Right atrium auricular region (tissue), 2 donors: ENCODE measurements around the gene CIDEC. TPM values are rescaled to one million over a fixed set of nuclear protein-coding genes. Genes with fewer than 3 reads are reported as not detected.
A peak's percentile ranks its signal among the peaks of the same experiment; 100 is the strongest.
"Not testable (repeated sequence)": the region's sequence is repeated elsewhere in the genome, so short reads cannot be mapped to it uniquely, and the experiment has no call there.

Experiments used
- DNase-seq: peaks from one replicate; pipeline ENCODE4 v3.0.0-alpha.2; 2019; ENCODE audit warnings: low spot score
- H3K27ac ChIP-seq, 2 donors: fragments of 200-600 bp; sonication (generic); 1 replicate in 1 of 2; 2 replicates in 1 of 2; pipeline ENCODE4 v1.5.1; 2016 to 2019
- H3K27me3 ChIP-seq, 2 donors: fragments of 200-600 bp; sonication (generic); one replicate each; pipeline versions ENCODE4 v1.5.1 to v1.6.0; 2017 to 2019
- H3K36me3 ChIP-seq: fragments of 200-600 bp; sonication (generic); one replicate; pipeline ENCODE4 v1.5.1; 2016
- H3K4me1 ChIP-seq, 2 donors: fragments of 200-600 bp; sonication (generic); one replicate each; pipeline versions ENCODE4 v1.5.1 to v1.6.0; 2017 to 2019
- H3K4me3 ChIP-seq, 2 donors: fragments of 200-600 bp; sonication (generic); 1 replicate in 1 of 2; 2 replicates in 1 of 2; pipeline ENCODE4 v1.5.1; 2017 to 2019; ENCODE audit warnings: mild to moderate bottlenecking in 1 of 2, moderate library complexity in 1 of 2
- H3K9me3 ChIP-seq, 2 donors: fragments of 200-600 bp; sonication (generic); one replicate each; pipeline ENCODE4 v1.5.1; 2019
- CTCF ChIP-seq, 2 donors: fragments of 200-600 bp; sonication (generic); IDR thresholded peaks; one replicate each; pipeline ENCODE4 v1.5.1; 2019; ENCODE audit warnings: antibody characterized with exemption in 2 of 2
- total RNA-seq, 2 donors: library from RNA; depleted of rRNA; stranded (reverse); fragments of >200 nt; gene quantifications; one replicate each; pipeline ENCODE4 v1.1.0, GENCODE V29; 2016

Gene CIDEC
- total RNA-seq, 2 donors from 2014 or later: 1.3 to 17.1 TPM

GRCh38 chr3:9859530-9860025 is 20.5 kb downstream of the CIDEC start:
- no peak for DNase-seq
- no peaks in the 10 kb centered on the region for H3K27me3 ChIP-seq
- no peak overlapping the region for H3K27ac ChIP-seq
- H3K4me3 ChIP-seq: no peak overlapping the region
- H3K4me1 ChIP-seq: peaks cover 0 to 18% of the 10 kb centered on the region in 2 donors
- TF ChIP-seq CTCF (IDR thresholded peaks at IDR 0.05): no peak
- H3K9me3 ChIP-seq: no peaks in the 10 kb centered on the region
- H3K36me3 ChIP-seq: no peaks in the 10 kb centered on the region

- Histone ChIP-seq H3K27ac (no peak overlapping the region), H3K4me1 (no peaks in the 10 kb centered on the region), H3K36me3 (no peaks in the 10 kb centered on the region), H3K4me3 (no peak overlapping the region), H3K9me3 (no peaks in the 10 kb centered on the region), H3K27me3 (no peaks in the 10 kb centered on the region)
- TF ChIP-seq CTCF (IDR thresholded peaks at IDR 0.05): no peak
- DNase-seq: no peak
These were observed 24.5 kb downstream of the CIDEC start for GRCh38 chr3:9855594-9855993.

GRCh38 chr3:9854291-9854940 is 25.6 kb downstream of the CIDEC start:
- not testable (repeated sequence) for DNase-seq

GRCh38 chr3:9852528-9852927 is 27.5 kb downstream of the CIDEC start:
- no peak for DNase-seq
- H3K9me3 ChIP-seq: no peaks in the 10 kb centered on the region

More at GRCh38 chr3:9854291-9854940, 25.6 kb downstream of the CIDEC start:
- H3K9me3 ChIP-seq, H3K36me3 ChIP-seq, H3K27ac ChIP-seq, H3K27me3 ChIP-seq, H3K4me1 ChIP-seq, H3K4me3 ChIP-seq: not testable (repeated sequence)

GRCh38 chr3:9851926-9852325 is 28.1 kb downstream of the CIDEC start:
- H3K4me3 ChIP-seq, H3K4me1 ChIP-seq, H3K36me3 ChIP-seq, H3K9me3 ChIP-seq, DNase-seq, H3K27ac ChIP-seq, H3K27me3 ChIP-seq: not testable (repeated sequence)

More at GRCh38 chr3:9852528-9852927, 27.5 kb downstream of the CIDEC start:
- TF ChIP-seq CTCF (IDR thresholded peaks at IDR 0.05): no peak
- H3K4me1 ChIP-seq: no peaks in the 10 kb centered on the region
- no peak overlapping the region for H3K27ac ChIP-seq
- H3K4me3 ChIP-seq: no peak overlapping the region
- no peaks in the 10 kb centered on the region for H3K27me3 ChIP-seq
- no peaks in the 10 kb centered on the region for H3K36me3 ChIP-seq

- not testable (repeated sequence) for H3K27ac ChIP-seq, DNase-seq
These were observed 28.7 kb downstream of the CIDEC start for GRCh38 chr3:9851383-9851782.

GRCh38 chr3:9848860-9849259 is 31.2 kb downstream of the CIDEC start:
- not testable (repeated sequence) for H3K9me3 ChIP-seq, H3K36me3 ChIP-seq, H3K27ac ChIP-seq, H3K4me1 ChIP-seq, DNase-seq, H3K4me3 ChIP-seq, H3K27me3 ChIP-seq
- peak; percentile 38 to 64 for TF ChIP-seq CTCF (IDR thresholded peaks at IDR 0.05)

More at GRCh38 chr3:9851383-9851782, 28.7 kb downstream of the CIDEC start:
- H3K36me3 ChIP-seq, H3K9me3 ChIP-seq, H3K4me3 ChIP-seq, H3K27me3 ChIP-seq, H3K4me1 ChIP-seq: not testable (repeated sequence)

- not testable (repeated sequence) for H3K36me3 ChIP-seq, H3K9me3 ChIP-seq, H3K4me1 ChIP-seq, H3K27ac ChIP-seq, DNase-seq, H3K27me3 ChIP-seq, H3K4me3 ChIP-seq
These were observed 32.2 kb downstream of the CIDEC start for GRCh38 chr3:9847870-9848269.
